Suppressor macrophage treated with lipopolysaccharide for 1 hour (primary cell): ENCODE measurements around the gene C1QTNF8.
"Not testable (repeated sequence)": the region's sequence is repeated elsewhere in the genome, so short reads cannot be mapped to it uniquely, and the experiment has no call there.

Source experiments
- DNase-seq, 3 donors: peaks; one replicate each; pipeline ENCODE4 v3.0.0-alpha.2; 2020 to 2022

Gene C1QTNF8

DNA sequence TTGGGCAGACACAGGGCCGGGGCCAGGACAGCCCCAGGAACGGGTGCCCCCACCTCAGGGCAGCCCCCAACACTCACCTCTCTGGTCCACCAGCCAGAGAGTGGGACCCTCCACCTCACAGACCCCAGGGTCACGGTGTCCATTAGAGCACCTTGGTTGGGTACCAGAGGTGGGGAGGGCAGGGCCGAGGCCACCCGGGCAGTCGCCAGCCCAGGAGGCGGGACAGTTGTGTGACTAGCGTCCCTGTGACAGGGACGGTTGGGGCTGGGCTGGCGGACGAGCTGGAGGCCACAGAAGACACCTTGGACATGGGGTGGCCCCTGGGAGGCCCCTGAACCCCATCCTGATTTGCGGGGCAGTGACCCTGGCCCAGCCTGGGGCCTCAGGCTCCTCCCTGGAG lies 11.7 kb upstream of the C1QTNF8 start:
- DNase-seq = no peak

DNA sequence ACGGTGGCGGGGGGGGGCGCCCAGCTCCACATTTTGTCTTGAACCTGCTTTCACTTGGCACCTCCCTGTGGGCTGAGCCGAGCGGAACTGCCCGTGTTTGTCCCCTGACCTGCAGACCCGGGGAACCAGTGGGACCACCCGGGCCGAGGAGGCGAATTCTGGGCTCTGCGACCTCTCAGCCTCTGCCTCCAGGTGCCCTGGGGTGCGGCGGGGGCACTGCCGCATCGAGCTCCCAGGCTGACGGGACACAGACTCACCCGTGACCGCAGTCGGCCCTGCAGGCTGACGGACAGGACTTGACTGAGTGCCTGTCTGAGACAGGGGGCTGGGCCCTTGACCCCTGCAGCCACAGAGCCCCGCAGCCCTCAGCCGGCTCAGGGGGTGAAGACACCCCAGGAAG lies 11.1 kb upstream of the C1QTNF8 start:
- DNase-seq = no peak

DNA sequence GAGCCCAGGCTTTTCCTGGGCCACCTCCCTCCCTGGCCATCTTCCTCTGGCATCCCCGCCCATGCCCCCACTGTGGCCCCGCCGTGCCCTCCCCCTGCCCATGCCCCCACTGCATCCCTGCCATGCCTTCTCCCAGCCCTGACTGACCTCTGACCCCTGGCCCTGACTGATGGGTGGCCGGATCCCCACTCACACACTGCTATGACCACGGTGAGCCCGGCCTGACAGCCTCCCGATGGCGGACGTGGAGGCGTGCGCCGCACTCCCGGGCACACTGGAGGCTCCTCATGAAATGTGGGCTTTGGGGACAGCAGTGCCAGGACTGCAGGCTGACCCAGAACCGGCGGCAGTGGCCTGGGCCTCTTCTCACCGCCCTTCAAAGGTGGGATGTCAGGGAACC lies 10.6 kb upstream of the C1QTNF8 start:
- DNase-seq = no peak

DNA sequence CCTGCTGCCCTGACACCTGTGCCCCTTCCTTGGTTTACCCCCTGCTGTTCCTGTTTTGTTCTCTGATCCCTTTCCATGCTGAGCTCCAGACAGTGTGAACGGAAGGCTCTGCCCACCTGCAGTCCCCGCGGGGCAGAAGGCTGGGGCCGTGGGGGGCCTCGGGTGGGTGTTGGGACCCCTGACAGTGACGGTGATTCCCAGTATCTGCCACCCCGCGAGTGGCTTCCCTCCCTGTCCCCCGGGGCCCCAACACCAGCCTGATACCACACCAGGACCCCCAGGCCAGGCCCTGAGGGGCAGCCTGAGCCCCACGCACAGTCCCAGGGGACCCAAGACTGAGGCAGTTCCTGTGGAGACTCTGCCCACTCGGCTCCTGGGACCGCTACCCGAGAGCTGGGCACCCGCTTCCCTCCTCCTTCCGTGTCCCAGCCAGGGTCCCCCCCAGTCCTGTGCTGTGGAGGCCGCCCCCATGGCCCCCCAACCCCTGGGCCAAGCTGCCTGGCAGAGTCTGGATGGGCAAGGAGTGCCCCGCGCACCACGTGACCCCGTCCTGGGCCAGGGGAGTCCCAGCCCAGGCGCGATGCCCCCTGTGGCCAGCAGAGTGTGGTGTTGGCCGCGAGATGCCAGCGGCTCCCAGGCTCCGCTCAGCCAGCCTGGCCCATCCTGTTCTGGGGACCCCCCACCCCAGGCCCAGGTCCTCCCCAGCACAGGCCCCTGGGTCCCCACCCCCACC lies 10.0 kb upstream of the C1QTNF8 start:
- peak; percentile 53 to 80 (median 60) for DNase-seq

DNA sequence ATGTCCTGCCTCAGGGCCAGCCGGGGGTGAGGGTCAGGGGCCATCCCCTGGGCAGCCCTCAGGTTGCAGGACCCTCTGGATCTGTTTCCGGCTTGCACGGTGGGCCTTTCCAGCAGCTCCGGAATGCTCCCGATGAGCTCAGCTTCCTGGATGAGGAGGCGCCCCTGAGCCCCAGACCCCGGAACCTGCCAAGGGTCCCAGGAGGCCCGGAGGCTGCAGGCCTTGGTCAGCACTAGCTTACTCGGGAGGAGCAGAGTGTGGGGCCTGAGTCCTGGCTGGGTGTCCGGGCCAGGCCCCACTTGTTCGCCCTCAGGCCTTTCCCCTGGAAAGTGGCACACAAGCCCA lies 7.6 kb upstream of the C1QTNF8 start:
- no peak for DNase-seq

DNA sequence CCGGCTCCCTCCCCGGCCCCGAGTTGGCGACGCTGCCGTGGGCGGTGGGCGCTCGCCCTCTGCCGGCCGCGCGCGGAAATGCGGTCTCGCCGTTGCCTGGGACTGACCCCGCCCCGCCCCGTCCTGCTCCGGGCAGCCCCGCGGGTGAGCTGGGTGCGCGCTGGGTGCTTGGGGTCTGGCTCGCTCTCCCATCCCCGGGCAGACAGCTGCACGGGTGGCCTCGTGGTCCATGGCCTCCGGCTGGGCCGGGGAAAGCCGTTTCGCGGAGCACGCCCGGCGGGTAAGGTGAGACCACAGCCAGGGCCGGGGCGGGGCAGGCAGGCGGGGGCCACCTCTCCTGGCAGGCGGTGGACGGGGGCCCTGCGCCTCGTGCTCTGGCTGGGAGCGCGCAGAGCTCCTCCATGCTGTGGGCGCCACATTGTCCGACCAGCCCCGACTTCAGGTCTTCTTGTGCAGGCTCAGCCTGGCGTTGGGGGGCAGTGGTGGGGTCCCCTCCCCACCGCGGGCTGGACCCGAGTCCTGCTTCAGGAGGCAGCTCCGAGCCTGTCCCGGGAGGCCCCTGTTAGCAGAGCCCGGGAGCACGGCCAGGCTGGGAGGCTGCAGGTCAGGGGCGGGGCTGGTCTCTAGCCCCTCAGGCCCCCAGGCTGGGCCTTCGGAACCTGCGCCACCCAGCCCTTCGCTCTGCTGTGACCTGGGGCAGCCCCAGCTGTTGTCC lies 7.0 kb upstream of the C1QTNF8 start:
- DNase-seq = peak; percentile 65 to 86 (median 75)

DNA sequence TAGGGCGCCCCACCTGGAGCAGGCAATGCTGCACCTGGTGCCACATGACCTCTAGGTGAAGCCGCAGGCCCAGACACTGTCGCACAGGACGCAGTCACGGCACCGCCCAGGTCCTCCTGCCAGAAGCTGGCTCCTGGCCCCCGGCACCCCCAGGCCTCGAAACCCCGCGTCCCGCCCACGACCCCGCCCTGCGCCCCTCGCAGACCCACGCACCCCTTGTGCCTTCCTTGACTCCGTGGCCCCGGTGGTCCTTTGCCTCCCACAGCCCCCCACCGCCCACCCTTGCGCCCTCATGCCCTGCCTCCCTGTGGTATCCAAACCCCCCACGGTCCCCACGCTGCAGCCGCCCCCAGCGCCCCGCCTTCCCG lies 6.3 kb upstream of the C1QTNF8 start:
- DNase-seq = no peak

DNA sequence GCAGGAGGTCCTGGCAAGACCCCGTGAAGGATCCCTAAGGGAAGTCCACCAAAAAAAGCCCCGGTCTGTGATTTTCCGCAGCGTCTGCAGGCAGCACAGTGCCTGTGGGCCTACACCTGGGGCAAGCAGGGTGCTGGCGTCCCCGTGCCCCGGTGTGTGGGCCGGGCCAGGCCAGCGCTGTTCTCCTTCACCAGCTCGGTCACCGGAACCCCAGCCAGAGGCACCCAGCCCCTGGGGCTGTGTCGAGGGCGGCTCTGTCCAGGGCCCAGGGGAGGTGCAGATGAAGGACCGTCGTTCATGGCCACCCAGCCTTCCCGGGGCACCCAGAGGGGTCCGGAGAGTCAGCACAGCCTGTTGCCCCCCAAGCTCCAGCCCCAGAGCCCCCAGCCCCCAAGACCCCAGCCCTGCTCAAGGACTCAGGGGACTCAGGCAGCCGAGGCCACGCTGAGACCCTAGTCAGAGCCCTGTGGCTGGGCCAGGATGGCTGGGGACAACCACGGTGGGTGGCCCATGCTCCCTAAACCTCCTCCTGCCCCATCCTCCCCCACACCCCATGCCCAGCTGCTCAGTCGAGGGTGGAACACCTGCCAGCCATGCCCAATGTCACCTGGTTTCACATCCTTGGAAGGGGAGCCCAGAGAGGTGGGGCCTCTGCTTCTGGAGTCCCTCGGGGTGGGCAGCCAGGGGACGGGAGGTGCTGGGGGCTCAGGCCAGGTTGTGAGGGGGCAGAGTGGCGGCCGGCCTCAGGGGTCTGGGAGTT lies 5.7 kb upstream of the C1QTNF8 start:
- DNase-seq = no peak

DNA sequence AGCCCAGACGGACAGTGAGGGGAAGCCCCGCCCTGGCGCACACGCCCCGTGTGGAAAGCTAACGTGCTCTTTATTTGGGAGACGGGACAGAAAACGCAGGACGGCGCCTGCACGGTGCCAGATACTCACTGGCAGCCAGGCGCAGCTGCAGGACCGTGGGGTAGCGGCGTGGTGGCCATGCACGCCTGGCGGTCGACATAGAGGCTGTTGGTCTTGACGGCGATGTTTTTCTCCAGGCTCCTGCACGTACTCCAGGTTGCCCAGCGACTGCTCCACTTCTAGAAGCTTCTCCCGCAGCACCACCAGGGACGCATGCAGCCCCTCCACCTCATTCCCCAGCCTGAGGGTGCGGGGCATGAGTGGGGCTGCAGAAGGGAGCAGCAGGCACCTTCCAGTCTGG lies 5.1 kb upstream of the C1QTNF8 start:
- no peak for DNase-seq

DNA sequence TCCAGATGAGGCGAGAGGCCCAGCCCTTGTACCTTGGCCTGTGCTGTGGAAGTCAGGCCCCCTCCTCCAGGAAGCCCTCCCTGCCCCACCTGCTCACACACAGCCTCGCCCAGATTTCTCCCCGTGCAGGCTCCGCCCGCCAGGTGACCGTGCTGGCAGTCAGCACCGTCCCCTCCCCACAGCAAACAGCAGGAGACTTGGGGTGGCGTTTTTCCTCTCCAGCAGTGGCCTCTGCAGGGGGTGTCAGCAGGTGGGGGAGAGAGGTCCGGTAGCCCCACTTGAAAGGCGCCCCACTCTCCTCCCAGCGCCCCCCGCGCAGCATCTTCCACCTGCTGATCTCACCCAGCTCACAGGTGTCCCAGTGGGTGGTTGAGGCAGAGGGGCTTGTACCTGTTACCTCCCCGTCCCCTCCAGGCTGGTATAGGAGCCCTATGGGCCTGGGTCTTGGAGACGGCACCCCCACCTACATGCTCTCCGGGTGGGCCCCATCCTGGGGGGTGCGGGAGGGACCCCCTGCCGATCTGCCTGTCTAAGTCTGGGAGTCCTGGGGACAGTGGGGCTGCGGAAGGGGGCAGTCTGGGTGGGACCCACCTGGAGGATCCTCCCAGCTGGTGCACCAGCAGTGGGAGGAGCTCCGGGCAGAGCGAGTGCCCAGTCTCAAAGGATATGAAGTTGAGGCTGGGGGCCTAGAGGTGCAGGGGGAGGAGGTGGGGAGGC lies 4.2 kb upstream of the C1QTNF8 start:
- no peak for DNase-seq

DNA sequence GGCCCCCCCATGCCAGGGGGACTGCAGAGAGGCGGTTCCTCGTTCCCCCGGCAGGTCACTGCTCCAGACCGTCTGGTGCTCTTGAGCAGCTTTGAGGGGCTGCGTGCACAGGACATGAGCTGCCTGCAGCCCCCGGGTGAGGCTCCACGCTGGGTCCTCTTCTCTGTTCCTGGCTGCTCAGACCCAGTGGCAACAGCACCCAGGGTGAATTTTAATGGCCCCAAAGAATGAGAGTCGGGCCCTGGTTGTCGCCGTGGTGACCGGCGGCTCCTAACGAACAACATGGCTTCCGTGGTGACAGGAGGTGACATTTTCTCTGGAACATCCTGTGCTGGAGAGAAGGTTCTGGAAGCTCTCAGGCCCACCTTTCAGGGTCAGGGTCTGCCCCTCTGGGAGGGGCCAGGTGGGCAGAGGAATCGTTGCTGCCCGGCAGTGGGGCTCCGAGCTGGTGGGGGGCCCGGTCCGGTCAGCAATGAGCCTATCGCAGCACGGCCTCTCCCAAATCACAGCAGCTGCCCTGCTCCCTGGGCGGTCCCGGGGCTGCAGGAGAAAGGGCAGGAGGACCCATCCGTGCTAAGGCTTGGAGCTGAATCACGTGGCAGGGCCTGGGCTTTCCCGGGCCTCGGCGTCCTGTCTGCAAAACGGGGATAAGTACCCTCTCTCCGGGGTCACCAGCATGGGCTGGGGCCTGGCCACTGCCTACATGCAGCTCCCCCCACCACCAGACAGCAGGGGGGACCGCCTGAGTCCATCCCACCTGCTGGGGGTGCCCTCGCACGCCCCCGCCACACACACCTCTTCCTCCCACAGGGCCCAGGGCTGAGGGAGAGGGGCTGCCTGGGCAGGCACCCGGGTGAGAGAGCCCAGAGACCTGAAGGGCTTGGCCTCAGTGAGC lies 3.4 kb upstream of the C1QTNF8 start:
- no peak for DNase-seq

DNA sequence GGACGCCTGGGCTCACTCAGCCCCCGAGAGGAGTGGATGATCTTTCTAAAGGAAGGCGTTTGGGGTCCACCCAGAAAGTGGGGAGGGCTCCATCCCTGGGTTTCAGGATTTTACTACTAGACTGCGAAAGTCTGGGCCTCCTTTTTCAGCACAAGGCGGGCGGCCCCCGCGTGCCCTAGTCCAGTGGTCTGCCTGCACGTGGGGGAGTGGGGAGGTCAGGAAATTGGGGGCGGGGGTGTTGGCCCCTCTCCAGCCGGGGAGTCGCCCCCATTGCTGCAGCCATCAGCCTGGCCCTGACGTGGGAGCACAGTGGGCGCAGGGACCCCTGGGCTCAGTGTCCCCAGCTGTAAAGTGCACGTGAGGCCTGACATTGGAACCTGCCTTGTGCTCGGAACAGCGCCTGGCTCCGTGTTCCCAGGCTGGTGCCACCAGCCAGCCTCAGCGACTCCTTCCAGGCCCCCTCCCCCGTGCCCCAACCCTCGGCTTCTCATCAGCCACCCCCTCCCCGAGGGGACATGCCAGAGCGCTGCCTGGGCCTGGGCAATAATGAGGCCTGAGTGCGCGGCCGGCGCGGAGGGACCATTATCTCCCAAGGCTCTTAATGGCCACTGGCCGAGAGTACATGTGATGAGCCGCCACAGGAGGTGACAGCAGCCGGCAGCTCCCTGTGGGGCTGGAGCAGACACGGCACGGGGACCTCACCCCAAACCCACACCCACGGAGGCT lies 2.4 kb upstream of the C1QTNF8 start:
- no peak for DNase-seq

DNA sequence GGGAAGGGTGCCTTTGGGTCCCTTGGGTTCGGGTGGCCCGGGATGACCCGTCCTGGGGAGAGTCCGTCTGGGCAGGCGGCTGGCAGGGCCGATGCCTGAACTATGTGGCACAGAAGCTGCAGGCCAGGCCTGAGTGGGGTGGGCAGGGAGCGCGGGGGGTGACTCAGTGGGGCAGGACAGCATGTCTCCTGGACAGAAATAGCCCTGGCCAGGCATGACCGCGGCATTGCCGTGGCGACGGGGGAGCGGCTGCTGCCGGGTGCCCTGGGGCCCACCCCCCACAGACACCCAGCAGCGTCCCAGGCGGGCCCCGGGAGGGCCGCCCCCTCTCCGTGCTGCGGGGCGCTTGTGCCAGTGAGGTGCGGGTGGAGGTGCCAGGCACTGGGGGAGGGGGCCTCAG lies 1.8 kb upstream of the C1QTNF8 start:
- no peak for DNase-seq

DNA sequence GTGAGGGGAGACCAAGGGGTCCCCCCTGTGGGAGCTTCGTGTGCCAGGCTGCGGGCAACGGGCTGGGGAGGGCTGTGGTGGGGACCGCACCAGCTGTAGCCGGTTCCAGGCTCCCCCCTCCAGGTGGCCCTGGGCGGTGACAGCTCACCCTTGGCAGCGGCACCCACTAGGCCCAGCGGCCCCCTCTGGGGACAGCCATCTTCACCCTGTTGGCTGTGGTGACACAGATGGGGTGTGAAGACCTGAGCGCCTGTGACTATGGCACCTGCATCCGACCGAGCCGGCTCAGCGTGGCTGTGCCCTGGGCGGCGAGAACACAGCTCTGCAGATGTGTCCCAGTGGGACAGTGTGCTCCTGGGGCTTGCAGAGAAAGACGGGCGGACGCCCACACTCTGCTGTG lies 1.1 kb upstream of the C1QTNF8 start:
- no peak for DNase-seq

DNA sequence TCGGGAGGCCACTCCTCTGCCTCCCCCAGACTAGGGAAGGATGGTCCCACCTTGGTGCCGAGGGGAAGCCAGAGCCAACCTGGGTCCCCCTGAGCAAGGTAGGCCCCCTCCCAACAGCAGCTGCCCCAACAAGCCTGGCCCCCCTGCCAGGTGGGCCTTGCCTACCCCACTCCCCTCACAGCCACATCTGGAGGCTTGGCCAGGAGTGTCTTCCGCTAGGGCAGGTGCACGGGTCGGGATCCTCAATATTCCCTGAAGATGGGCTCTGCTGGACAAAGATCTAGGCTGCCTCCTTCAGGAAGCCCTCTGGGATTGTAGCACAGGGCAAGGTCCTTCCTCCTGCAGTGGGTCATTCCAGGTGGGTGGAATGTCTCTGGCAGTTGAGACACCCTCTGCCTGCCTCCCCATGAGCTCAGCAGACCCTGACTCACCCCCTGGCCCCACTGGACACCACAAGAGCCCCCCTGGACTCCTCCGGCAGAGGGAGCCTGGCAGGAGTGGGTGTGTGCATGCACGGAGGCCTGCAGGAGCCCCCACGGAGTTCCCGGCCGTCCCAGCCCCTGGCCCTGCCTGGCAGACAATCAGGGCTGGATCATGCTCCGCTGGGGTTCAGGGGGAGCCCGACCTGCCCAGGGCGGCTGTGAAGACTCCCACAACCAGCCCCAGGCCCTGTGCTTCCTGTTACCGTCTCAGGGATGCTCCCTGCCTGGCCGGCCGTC lies 435 bp downstream of the C1QTNF8 start:
- no peak for DNase-seq

DNA sequence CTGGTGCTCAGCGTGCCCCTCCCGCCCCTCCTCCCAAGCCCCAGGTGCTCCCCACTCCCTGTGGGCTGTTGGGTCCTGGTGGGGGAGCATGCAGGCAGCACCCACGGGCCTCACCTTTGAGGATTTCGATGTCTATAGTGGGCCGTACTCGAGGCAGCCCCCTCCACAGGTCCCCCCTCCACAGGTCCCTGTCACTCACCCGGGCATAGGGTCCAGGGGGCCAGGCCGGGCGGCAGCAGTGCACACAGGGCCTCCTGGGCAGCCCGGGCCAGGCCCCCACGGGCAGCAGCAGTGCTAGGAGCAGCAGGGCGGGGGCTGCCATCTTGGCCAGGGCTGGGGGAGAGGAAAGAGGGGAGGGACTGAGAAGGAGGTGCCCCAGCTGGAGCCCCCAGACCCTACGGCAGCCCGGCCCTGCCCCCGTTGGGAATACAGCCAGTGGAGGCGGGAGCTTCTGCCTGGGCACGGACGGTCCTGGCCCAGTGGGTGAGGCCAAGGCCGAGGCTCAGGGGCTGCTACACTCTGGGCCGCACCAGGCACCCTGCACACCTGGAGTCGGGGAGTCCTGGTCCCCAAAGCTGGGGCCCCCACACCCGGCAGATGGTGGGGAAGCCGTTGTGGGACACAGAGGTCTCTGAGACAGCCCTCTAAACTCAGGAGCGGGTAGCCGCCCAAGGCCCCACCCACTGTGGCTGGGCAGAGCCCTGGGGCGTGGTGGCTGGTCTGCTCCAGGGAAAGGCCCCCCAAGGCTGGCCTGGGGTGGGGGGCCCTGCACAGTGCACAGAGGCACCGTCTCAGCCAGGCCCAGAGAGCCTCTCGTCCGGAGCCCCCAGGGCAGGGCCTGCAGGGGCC lies 1.2 kb downstream of the C1QTNF8 start:
- DNase-seq = no peak

DNA sequence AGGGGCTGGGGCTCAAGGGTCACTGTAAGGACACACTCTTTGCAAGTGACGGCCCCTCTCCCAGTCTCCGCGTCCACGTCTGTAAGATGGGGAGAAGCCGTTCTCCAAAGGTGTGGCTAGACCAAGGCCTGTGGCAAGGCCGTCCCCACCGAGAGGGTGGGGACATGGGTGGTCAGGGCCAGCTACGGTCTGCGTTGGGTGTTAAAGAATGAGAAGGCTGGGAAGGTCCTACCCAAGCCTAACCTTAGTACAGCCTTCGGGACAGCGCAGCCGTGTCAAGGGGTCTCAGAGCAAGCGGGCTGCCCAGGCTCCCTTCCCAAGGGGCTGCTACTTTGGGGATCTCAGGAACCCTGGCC lies 1.9 kb downstream of the C1QTNF8 start:
- DNase-seq = no peak

DNA sequence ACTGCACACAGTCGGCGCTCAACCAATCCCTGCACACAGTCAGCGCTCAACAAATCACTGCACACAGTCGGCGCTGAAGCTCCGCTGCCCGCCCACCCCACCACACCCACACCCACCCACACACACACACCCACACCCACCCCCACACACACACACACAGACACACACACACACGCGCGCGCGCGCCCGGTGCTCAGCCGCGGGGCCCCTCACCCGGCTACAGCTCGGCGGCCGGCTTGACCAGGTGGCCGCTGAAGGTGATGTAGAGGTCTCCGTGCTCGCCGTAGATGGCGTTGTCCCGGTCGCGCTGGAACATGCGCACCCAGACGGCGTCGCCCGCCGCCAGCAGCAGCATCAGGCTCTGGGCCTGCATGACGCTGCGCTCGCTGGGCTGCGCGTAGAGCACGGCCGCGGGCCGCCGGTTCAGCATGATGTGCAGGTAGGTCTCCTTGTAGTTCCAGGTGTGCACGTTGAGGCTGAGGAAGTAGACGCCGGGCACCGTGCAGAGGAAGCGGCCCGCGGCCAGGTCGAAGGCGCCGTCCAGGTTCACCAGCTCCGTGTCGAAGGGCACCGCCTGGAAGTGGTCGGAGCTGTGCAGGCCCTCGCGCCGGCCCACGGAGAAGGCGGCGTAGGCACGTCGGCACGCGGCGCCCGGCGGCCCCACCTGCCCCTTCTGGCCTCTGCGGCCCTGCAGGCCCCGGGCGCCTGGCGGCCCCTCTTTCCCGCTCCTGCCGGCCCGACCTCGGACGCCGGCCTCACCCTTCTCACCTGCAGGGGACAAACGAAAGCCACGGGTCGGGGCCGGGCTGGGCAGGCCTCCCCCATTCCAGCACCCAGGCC lies 2.5 kb downstream of the C1QTNF8 start:
- DNase-seq = peak in 1 of 3 donors; percentile 8

DNA sequence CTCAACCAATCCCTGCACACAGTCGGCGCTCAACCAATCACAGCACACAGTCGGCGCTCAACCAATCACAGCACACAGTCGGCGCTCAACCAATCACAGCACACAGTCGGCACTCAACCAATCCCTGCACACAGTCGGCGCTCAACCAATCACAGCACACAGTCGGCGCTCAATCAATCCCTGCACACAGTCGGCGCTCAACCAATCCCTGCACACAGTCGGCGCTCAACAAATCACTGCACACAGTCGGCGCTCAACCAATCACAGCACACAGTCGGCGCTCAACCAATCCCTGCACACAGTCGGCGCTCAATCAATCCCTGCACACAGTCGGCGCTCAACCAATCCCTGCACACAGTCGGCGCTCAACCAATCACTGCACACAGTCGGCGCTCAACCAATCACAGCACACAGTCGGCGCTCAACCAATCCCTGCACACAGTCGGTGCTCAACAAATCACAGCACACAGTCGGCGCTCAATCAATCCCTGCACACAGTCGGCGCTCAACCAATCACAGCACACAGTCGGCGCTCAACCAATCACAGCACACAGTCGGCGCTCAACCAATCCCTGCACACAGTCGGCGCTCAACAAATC lies 3.3 kb downstream of the C1QTNF8 start:
- DNase-seq = not testable (repeated sequence)
